ENCODE data around the gene NIFK.
A peak's percentile ranks its signal among the peaks of the same experiment; 100 is the strongest.
"Not testable (repeated sequence)": the region's sequence is repeated elsewhere in the genome, so short reads cannot be mapped to it uniquely, and the experiment has no call there.

Gene NIFK

GRCh38 chr2:121731366-121731765 is 5.3 kb downstream of the NIFK start:
- DNase-seq (ENCODE audit: low read depth) = no peak

GRCh38 chr2:121727950-121728349 is 8.7 kb downstream of the NIFK start:
- no peak for DNase-seq (ENCODE audit: low read depth)

- no peak for DNase-seq (ENCODE audit: low read depth)
Measured at GRCh38 chr2:121727332-121727731, 9.3 kb downstream of the NIFK start.

- DNase-seq (ENCODE audit: low read depth) = no peak
Measured at GRCh38 chr2:121723316-121723715, 13.4 kb downstream of the NIFK start.

GRCh38 chr2:121722479-121722878 is 14.2 kb downstream of the NIFK start:
- DNase-seq (ENCODE audit: low read depth) = no peak

- no peak for DNase-seq (ENCODE audit: low read depth)
Measured at GRCh38 chr2:121721926-121722325, 14.7 kb downstream of the NIFK start.

- no peak for DNase-seq (ENCODE audit: low read depth)
Measured at GRCh38 chr2:121717529-121717928, 19.1 kb downstream of the NIFK start.

GRCh38 chr2:121716126-121716525 is 20.5 kb downstream of the NIFK start:
- no peak for DNase-seq (ENCODE audit: low read depth)

- not testable (repeated sequence) for DNase-seq (ENCODE audit: low read depth)
Measured at GRCh38 chr2:121711481-121711880, 25.2 kb downstream of the NIFK start.

- DNase-seq (ENCODE audit: low read depth) = no peak
Measured at GRCh38 chr2:121710470-121711170, 26.1 kb downstream of the NIFK start.

GRCh38 chr2:121709776-121710469 is 26.8 kb downstream of the NIFK start:
- DNase-seq (ENCODE audit: low read depth) = no peak

GRCh38 chr2:121707920-121708361 is 28.7 kb downstream of the NIFK start:
- DNase-seq (ENCODE audit: low read depth) = no peak

GRCh38 chr2:121707344-121707919 is 29.2 kb downstream of the NIFK start:
- no peak for DNase-seq (ENCODE audit: low read depth)

GRCh38 chr2:121705958-121706357 is 30.7 kb downstream of the NIFK start:
- DNase-seq (ENCODE audit: low read depth) = no peak

- no peak for DNase-seq (ENCODE audit: low read depth)
Measured at GRCh38 chr2:121705390-121705789, 31.3 kb downstream of the NIFK start.

GRCh38 chr2:121701761-121702160 is 34.9 kb downstream of the NIFK start:
- not testable (repeated sequence) for DNase-seq (ENCODE audit: low read depth)

- peak; percentile 69 for DNase-seq (ENCODE audit: low read depth)
Measured at GRCh38 chr2:121699421-121700333, 37.0 kb downstream of the NIFK start.

- DNase-seq (ENCODE audit: low read depth) = no peak
Measured at GRCh38 chr2:121698318-121698930, 38.3 kb downstream of the NIFK start.

- no peak for DNase-seq (ENCODE audit: low read depth)
Measured at GRCh38 chr2:121697108-121697631, 39.5 kb downstream of the NIFK start.

- no peak for DNase-seq (ENCODE audit: low read depth)
Measured at GRCh38 chr2:121696410-121696930, 40.2 kb downstream of the NIFK start.

- no peak for DNase-seq (ENCODE audit: low read depth)
Measured at GRCh38 chr2:121695171-121695451, 41.6 kb downstream of the NIFK start.

Data from stimulated activated CD8-positive, alpha-beta memory T cell treated with anti-CD3 and anti-CD28 coated beads, Interleukin-7, amount 100 ng/mL, for 24 hours (primary cell).